ENCODE measurements around the gene SLC23A2. TPM values are rescaled to one million over a fixed set of nuclear protein-coding genes. Genes with fewer than 3 reads are reported as not detected.

Gene SLC23A2
- total RNA-seq, 1 experiment from 2014 or later, result 24.0 TPM

GRCh38 chr20:4950841-4951240, 50.5 kb downstream of the SLC23A2 start:
- POLR2A ChIA-PET, result interaction anchor here (1.0 to 1.1 kb wide), 4 partner anchors 16 to 192 kb away, joined by 3 to 5 read pairs (median 3); no protein-coding TSS in a partner anchor

GRCh38 chr20:4950437-4950836, 50.9 kb downstream of the SLC23A2 start:
- no TSS peak for BruUV-seq (replicated peaks)
- Mint-ChIP-seq H3K4me3 (ENCODE audit: unreplicated experiment) (no peak overlapping the region), H3K36me3 (ENCODE audit: insufficient read depth, unreplicated experiment) (peaks cover 9% of the 10 kb centered on the region), H3K27me3 (ENCODE audit: insufficient read depth, unreplicated experiment) (no peaks in the 10 kb centered on the region), H3K9me3 (ENCODE audit: unreplicated experiment) (peaks cover 7% of the 10 kb centered on the region), H3K4me1 (ENCODE audit: insufficient read depth, unreplicated experiment) (peaks cover 21% of the 10 kb centered on the region), H3K27ac (ENCODE audit: low read depth, unreplicated experiment) (peak overlapping the region; percentile 64)
- intact Hi-C loops (cut with micrococcal nuclease), result loop anchor here (5.0 kb wide), 1 partner anchor 208 kb away; no protein-coding TSS in a partner anchor
- TF ChIP-seq CTCF (IDR thresholded peaks at IDR 0.05; ENCODE audit: unreplicated experiment), result no peak
- CTCF ChIA-PET, result interaction anchor here (0.6 to 11.6 kb wide), 23 partner anchors 11 to 522 kb away, joined by 3 to 132 read pairs (median 3); no protein-coding TSS in a partner anchor
- POLR2A ChIA-PET, result interaction anchor here (0.9 to 1.1 kb wide), 4 partner anchors 16 to 192 kb away, joined by 3 to 4 read pairs (median 3); partner anchors contain the start of gene PCNA
- no peak for DNase-seq (ENCODE audit: unreplicated experiment)

More at GRCh38 chr20:4950841-4951240, 50.5 kb downstream of the SLC23A2 start:
- CTCF ChIA-PET, result interaction anchor here (0.6 to 11.6 kb wide), 14 partner anchors 12 to 522 kb away, joined by 3 to 132 read pairs (median 4); no protein-coding TSS in a partner anchor
- Mint-ChIP-seq H3K4me1 (ENCODE audit: insufficient read depth, unreplicated experiment) (peaks cover 21% of the 10 kb centered on the region), H3K4me3 (ENCODE audit: unreplicated experiment) (peak overlapping the region; percentile 10), H3K27me3 (ENCODE audit: insufficient read depth, unreplicated experiment) (no peaks in the 10 kb centered on the region), H3K27ac (ENCODE audit: low read depth, unreplicated experiment) (peak overlapping the region; percentile 64), H3K9me3 (ENCODE audit: unreplicated experiment) (peaks cover 7% of the 10 kb centered on the region), H3K36me3 (ENCODE audit: insufficient read depth, unreplicated experiment) (peaks cover 9% of the 10 kb centered on the region)
- no peak for DNase-seq (ENCODE audit: unreplicated experiment)
- intact Hi-C loops (cut with micrococcal nuclease), result loop anchor here (5.0 kb wide), 1 partner anchor 209 kb away; no protein-coding TSS in a partner anchor
- BruUV-seq (replicated peaks), result no TSS peak
- no peak for TF ChIP-seq CTCF (IDR thresholded peaks at IDR 0.05; ENCODE audit: unreplicated experiment)

- H3K9me3 Mint-ChIP-seq (ENCODE audit: unreplicated experiment), result peaks cover 7% of the 10 kb centered on the region
- intact Hi-C loops (cut with micrococcal nuclease), result loop anchor here (5.0 kb wide), 1 partner anchor 208 kb away; no protein-coding TSS in a partner anchor
- CTCF ChIA-PET, result interaction anchor here (0.5 to 11.6 kb wide), 21 partner anchors 12 to 991 kb away, joined by 3 to 132 read pairs (median 3); no protein-coding TSS in a partner anchor
- no peaks in the 10 kb centered on the region for H3K27me3 Mint-ChIP-seq (ENCODE audit: insufficient read depth, unreplicated experiment)
- TF ChIP-seq CTCF (IDR thresholded peaks at IDR 0.05; ENCODE audit: unreplicated experiment), result peak; percentile 48
- peaks cover 9% of the 10 kb centered on the region for H3K36me3 Mint-ChIP-seq (ENCODE audit: insufficient read depth, unreplicated experiment)
- DNase-seq (ENCODE audit: unreplicated experiment), result peak; percentile 42
- H3K4me3 Mint-ChIP-seq (ENCODE audit: unreplicated experiment), result no peak overlapping the region
- POLR2A ChIA-PET, result interaction anchor here (0.6 to 1.1 kb wide), 3 partner anchors 123 to 191 kb away, joined by 3 to 4 read pairs (median 4); partner anchors contain the start of gene PCNA
- H3K27ac Mint-ChIP-seq (ENCODE audit: low read depth, unreplicated experiment), result peak overlapping the region; percentile 64
- H3K4me1 Mint-ChIP-seq (ENCODE audit: insufficient read depth, unreplicated experiment), result peaks cover 21% of the 10 kb centered on the region
- BruUV-seq (replicated peaks), result no TSS peak
Measured at GRCh38 chr20:4949833-4950178, 51.5 kb downstream of the SLC23A2 start.

GRCh38 chr20:4947817-4948559, 53.3 kb downstream of the SLC23A2 start:
- Mint-ChIP-seq H3K4me3 (ENCODE audit: unreplicated experiment) (no peak overlapping the region), H3K27ac (ENCODE audit: low read depth, unreplicated experiment) (no peak overlapping the region), H3K27me3 (ENCODE audit: insufficient read depth, unreplicated experiment) (no peaks in the 10 kb centered on the region), H3K4me1 (ENCODE audit: insufficient read depth, unreplicated experiment) (peaks cover 21% of the 10 kb centered on the region), H3K9me3 (ENCODE audit: unreplicated experiment) (peaks cover 7% of the 10 kb centered on the region), H3K36me3 (ENCODE audit: insufficient read depth, unreplicated experiment) (peaks cover 13% of the 10 kb centered on the region)
- DNase-seq (ENCODE audit: unreplicated experiment), result no peak
- BruUV-seq (replicated peaks), result no TSS peak
- intact Hi-C loops (cut with micrococcal nuclease), result no loop called here
- CTCF ChIA-PET, result interaction anchor here (0.6 to 2.6 kb wide), 14 partner anchors 8 to 284 kb away, joined by 3 to 8 read pairs (median 4); no protein-coding TSS in a partner anchor
- no peak for TF ChIP-seq CTCF (IDR thresholded peaks at IDR 0.05; ENCODE audit: unreplicated experiment)
- POLR2A ChIA-PET, result interaction anchor here (1.2 kb wide), 1 partner anchor 13 kb away, joined by 3 read pairs; no protein-coding TSS in a partner anchor

Measured in MCF 10A (cell line).